K562 (cell line): ENCODE results near the gene PPP1R15A. TPM values are rescaled to one million over a fixed set of nuclear protein-coding genes. Genes with fewer than 3 reads are reported as not detected.

ENCODE experiments used
- EGR1 ChIP-seq: fragments of 450-650 bp; conservative IDR thresholded peaks from 2 replicates; pipeline ENCODE4 v1.6.1; 2017; ENCODE audit warnings: mild to moderate bottlenecking
- KLF6 ChIP-seq: fragments of 250-450 bp; sonication (Bioruptor Pico); IDR thresholded peaks from 2 replicates; pipeline ENCODE4 v1.4.0; 2020; ENCODE audit warnings: mild to moderate bottlenecking, moderate library complexity, borderline replicate concordance
- ZNF707 ChIP-seq: fragments of 250-450 bp; sonication (Bioruptor Pico); conservative IDR thresholded peaks from 2 replicates; pipeline ENCODE4 v1.8.0; 2022; ENCODE audit warnings: inconsistent platforms, mild to moderate bottlenecking, moderate library complexity
- ZNF778 ChIP-seq: fragments of 450-650 bp; formaldehyde crosslinking; IDR thresholded peaks from 2 replicates; pipeline ENCODE4 v1.4.0; 2020; ENCODE audit warnings: mild to moderate bottlenecking, moderate library complexity
- polyA plus RNA-seq, 8 experiments: library from polyadenylated mRNA; depleted of rRNA in 4 of 8; stranded (reverse) in 5 of 8; unstranded in 3 of 8; fragments of >200 nt; fragmentation: Nextera tagmentation in 2 of 8; fragmentation: Illumina TruSeq in 1 of 8; extraction: Ambion mirVana in 2 of 8; extraction: Trizol in 1 of 8; gene quantifications; 2 replicates each; pipeline versions ENCODE4 v1.2.1 to v1.2.3, GENCODE V29; 2011 to 2014; ENCODE audit warnings: inconsistent platforms in 1 of 8, missing spikeins in 1 of 8
- total RNA-seq, 7 experiments: library from RNA; depleted of rRNA in 6 of 7; stranded (reverse); fragments of >200 nt in 6 of 7; fragmentation: Illumina TruSeq in 2 of 7; extraction: Trizol in 2 of 7; gene quantifications; 2 replicates each; pipeline versions ENCODE4 v1.2.1 to v1.2.3, GENCODE V29; 2011 to 2021; ENCODE audit warnings: low replicate concordance in 1 of 7
- TF ChIP-seq, protein P1 (sequence below), 2 experiments: fragments of 450-650 bp; formaldehyde crosslinking in 1 of 2; IDR thresholded peaks; 2 replicates each; pipeline versions ENCODE4 v1.4.0 to v1.6.1; 2014 to 2020; ENCODE audit warnings: mild to moderate bottlenecking in 2 of 2, borderline replicate concordance in 1 of 2, low read depth in 1 of 2
- TF ChIP-seq, protein P2 (sequence below): sonication (generic); formaldehyde crosslinking; IDR thresholded peaks from 2 replicates; pipeline ENCODE4 v1.8.1; 2023; ENCODE audit warnings: mild to moderate bottlenecking, missing genetic modification reagents

PPP1R15A gene
- total and polyA plus RNA-seq, 9 of the 15 experiments (the other 6 are each of a cell fraction or from before 2014, with no cell fraction given), result 0.42 to 73.7 (median 44.0) TPM

DNA sequence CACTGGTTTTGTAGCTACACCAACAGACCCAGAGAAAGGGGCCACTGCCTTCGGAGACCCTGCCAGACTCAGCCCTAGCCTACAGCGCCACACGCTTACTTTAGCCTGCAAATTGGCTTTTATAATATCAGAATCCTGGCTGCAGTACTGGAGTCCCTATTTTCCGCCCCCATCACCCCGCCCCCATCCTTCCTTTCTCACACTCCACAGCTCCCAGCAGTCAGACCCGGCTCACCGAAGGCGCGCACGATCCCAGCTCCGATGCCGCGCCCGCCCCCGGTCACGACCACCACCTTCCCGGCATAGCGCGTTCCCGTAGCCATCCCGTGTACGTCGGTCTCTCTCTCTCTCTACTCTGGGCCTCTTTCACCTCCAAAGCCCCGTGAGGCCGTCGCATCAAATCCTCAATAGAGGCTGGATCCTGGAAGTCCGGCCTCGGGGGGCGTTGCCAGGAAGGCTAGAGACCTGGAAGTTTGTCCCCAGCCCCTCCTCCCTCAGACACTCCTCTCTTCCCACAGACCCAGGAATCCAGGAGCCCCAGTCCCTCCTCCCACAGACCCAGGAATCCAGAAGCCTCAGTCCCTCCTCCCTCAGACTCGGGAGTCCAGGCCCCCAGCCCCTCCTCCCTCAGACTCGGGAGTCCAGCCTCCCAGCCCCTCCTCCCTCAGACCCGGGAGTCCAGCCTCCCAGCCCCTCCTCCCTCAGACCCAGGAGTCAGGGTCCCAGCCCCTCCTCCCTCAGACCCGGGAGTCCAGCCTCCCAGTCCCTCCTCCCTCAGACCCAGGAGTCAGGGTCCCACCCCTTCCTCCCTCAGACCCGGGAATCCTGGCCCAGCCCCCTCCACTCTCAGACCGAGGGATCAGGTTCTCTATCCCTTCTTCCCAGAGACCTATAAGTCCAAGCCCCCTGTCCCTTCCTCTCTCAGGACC is 35.9 kb upstream of the PPP1R15A start, which contains the start of gene HSD17B14 (continued):
- TF ChIP-seq, protein P1, sequence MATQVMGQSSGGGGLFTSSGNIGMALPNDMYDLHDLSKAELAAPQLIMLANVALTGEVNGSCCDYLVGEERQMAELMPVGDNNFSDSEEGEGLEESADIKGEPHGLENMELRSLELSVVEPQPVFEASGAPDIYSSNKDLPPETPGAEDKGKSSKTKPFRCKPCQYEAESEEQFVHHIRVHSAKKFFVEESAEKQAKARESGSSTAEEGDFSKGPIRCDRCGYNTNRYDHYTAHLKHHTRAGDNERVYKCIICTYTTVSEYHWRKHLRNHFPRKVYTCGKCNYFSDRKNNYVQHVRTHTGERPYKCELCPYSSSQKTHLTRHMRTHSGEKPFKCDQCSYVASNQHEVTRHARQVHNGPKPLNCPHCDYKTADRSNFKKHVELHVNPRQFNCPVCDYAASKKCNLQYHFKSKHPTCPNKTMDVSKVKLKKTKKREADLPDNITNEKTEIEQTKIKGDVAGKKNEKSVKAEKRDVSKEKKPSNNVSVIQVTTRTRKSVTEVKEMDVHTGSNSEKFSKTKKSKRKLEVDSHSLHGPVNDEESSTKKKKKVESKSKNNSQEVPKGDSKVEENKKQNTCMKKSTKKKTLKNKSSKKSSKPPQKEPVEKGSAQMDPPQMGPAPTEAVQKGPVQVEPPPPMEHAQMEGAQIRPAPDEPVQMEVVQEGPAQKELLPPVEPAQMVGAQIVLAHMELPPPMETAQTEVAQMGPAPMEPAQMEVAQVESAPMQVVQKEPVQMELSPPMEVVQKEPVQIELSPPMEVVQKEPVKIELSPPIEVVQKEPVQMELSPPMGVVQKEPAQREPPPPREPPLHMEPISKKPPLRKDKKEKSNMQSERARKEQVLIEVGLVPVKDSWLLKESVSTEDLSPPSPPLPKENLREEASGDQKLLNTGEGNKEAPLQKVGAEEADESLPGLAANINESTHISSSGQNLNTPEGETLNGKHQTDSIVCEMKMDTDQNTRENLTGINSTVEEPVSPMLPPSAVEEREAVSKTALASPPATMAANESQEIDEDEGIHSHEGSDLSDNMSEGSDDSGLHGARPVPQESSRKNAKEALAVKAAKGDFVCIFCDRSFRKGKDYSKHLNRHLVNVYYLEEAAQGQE (IDR thresholded peaks at IDR 0.05; ENCODE audit: borderline replicate concordance), result no peak
- TF ChIP-seq, protein P1 (CRISPR knock-in tag; IDR thresholded peaks at IDR 0.05; ENCODE audit: low read depth), result no peak
- TF ChIP-seq KLF6 (CRISPR knock-in tag) (no peak), ZNF707 (CRISPR knock-in tag) (no peak), ZNF778 (CRISPR knock-in tag) (no peak), EGR1 (peak; percentile 62)
- TF ChIP-seq, protein P2, sequence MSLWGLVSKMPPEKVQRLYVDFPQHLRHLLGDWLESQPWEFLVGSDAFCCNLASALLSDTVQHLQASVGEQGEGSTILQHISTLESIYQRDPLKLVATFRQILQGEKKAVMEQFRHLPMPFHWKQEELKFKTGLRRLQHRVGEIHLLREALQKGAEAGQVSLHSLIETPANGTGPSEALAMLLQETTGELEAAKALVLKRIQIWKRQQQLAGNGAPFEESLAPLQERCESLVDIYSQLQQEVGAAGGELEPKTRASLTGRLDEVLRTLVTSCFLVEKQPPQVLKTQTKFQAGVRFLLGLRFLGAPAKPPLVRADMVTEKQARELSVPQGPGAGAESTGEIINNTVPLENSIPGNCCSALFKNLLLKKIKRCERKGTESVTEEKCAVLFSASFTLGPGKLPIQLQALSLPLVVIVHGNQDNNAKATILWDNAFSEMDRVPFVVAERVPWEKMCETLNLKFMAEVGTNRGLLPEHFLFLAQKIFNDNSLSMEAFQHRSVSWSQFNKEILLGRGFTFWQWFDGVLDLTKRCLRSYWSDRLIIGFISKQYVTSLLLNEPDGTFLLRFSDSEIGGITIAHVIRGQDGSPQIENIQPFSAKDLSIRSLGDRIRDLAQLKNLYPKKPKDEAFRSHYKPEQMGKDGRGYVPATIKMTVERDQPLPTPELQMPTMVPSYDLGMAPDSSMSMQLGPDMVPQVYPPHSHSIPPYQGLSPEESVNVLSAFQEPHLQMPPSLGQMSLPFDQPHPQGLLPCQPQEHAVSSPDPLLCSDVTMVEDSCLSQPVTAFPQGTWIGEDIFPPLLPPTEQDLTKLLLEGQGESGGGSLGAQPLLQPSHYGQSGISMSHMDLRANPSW (CRISPR knock-in tag), result no peak
